Trophoblast cell (in vitro differentiated cells and primary cell): ENCODE results near the gene CRYBB2.
"Not testable (repeated sequence)": the region's sequence is repeated elsewhere in the genome, so short reads cannot be mapped to it uniquely, and the experiment has no call there.

Experiments used
- DNase-seq, 2 donors: peaks; one replicate each; pipeline ENCODE4 v3.0.0-alpha.2; 2016
- H2AFZ ChIP-seq: 2 replicates; pipeline ENCODE4 v1.6.1; 2013; ENCODE audit warnings: low read length, moderate library complexity, mild to moderate bottlenecking; ENCODE audit not compliant: insufficient read depth, poor library complexity
- H2AK5ac ChIP-seq: 2 replicates; pipeline ENCODE4 v1.6.1; 2013; ENCODE audit warnings: mild to moderate bottlenecking, low read length
- H2BK120ac ChIP-seq: 2 replicates; pipeline ENCODE4 v1.6.1; 2013; ENCODE audit warnings: low read length, mild to moderate bottlenecking, moderate library complexity; ENCODE audit not compliant: insufficient read depth, poor library complexity
- H2BK12ac ChIP-seq: 2 replicates; pipeline ENCODE4 v1.6.1; 2013; ENCODE audit warnings: mild to moderate bottlenecking, low read length, moderate library complexity
- H2BK5ac ChIP-seq: 2 replicates; pipeline ENCODE4 v1.6.1; 2013; ENCODE audit warnings: low read length, low read depth, moderate library complexity, mild to moderate bottlenecking; ENCODE audit not compliant: poor library complexity
- H3K14ac ChIP-seq: 2 replicates; pipeline ENCODE4 v1.6.1; 2013; ENCODE audit warnings: mild to moderate bottlenecking, low read length
- H3K18ac ChIP-seq: 2 replicates; pipeline ENCODE4 v1.6.1; 2013; ENCODE audit warnings: mild to moderate bottlenecking, low read length
- H3K23ac ChIP-seq: 2 replicates; pipeline ENCODE4 v1.6.1; 2013; ENCODE audit warnings: low read length
- H3K27ac ChIP-seq: 2 replicates; pipeline ENCODE4 v1.5.1; 2013; ENCODE audit warnings: low read depth, mild to moderate bottlenecking, inconsistent platforms, low read length, moderate library complexity
- H3K27me3 ChIP-seq: 2 replicates; pipeline ENCODE4 v1.6.1; 2013; ENCODE audit warnings: inconsistent platforms, mild to moderate bottlenecking, low read length, moderate library complexity; ENCODE audit not compliant: insufficient read depth
- H3K36me3 ChIP-seq, 2 experiments: 1 replicate in 1 of 2; 2 replicates in 1 of 2; pipeline ENCODE4 v1.6.1; 2013; ENCODE audit warnings: low read length in 2 of 2, mild to moderate bottlenecking in 2 of 2, moderate library complexity in 1 of 2; ENCODE audit not compliant: insufficient read depth in 2 of 2, control insufficient read depth in 1 of 2
- H3K4ac ChIP-seq: 2 replicates; pipeline ENCODE4 v1.6.1; 2013; ENCODE audit warnings: low read depth, mild to moderate bottlenecking, low read length, moderate library complexity
- H3K4me1 ChIP-seq, 2 experiments: 1 replicate in 1 of 2; 2 replicates in 1 of 2; pipeline ENCODE4 v1.6.1; 2013; ENCODE audit warnings: low read length in 2 of 2, mild to moderate bottlenecking in 2 of 2, moderate library complexity in 1 of 2; ENCODE audit not compliant: insufficient read depth in 2 of 2, control insufficient read depth in 1 of 2
- H3K4me2 ChIP-seq: 2 replicates; pipeline ENCODE4 v1.6.1; 2013; ENCODE audit warnings: inconsistent platforms, mild to moderate bottlenecking, low read length, moderate library complexity
- H3K4me3 ChIP-seq: 2 replicates; pipeline ENCODE4 v1.5.1; 2013; ENCODE audit warnings: mild to moderate bottlenecking, low read depth, low read length, inconsistent platforms
- H3K79me1 ChIP-seq: one replicate; pipeline ENCODE4 v1.6.1; 2013; ENCODE audit warnings: low read length
- H3K79me2 ChIP-seq: 2 replicates; pipeline ENCODE4 v1.6.1; 2013; ENCODE audit warnings: low read length, mild to moderate bottlenecking; ENCODE audit not compliant: control insufficient read depth, insufficient read depth, poor library complexity
- H3K9ac ChIP-seq: 2 replicates; pipeline ENCODE4 v1.6.1; 2013; ENCODE audit warnings: mild to moderate bottlenecking, low read length
- H3K9me3 ChIP-seq: 2 replicates; pipeline ENCODE4 v1.6.1; 2013; ENCODE audit warnings: low read depth, mild to moderate bottlenecking, control low read depth, inconsistent platforms, low read length; ENCODE audit not compliant: insufficient read depth
- H4K12ac ChIP-seq: 2 replicates; pipeline ENCODE4 v1.6.1; 2013; ENCODE audit warnings: low read depth, mild to moderate bottlenecking, low read length, moderate library complexity
- H4K8ac ChIP-seq: 2 replicates; pipeline ENCODE4 v1.6.1; 2013; ENCODE audit warnings: low read depth, mild to moderate bottlenecking, low read length, moderate library complexity
- H4K91ac ChIP-seq: one replicate; pipeline ENCODE4 v1.6.1; 2013; ENCODE audit warnings: low read depth, mild to moderate bottlenecking, low read length, moderate library complexity
- whole genome bisulfite sequencing: extraction: QIAGEN DNeasy Blood & Tissue Kit; methylation state at CpG from one replicate; pipeline ENCODE4 v1.1.7; 2013; ENCODE audit warnings: missing lambda C conversion rate; ENCODE audit not compliant: insufficient read length, insufficient coverage; ENCODE audit errors: extremely low coverage; 5-methylcytosine and 5-hydroxymethylcytosine counted together

Gene CRYBB2

GRCh38 chr22:25232301-25232700 is 12.9 kb downstream of the CRYBB2 start:
- DNase-seq, result peak in 1 of 2 donors; percentile 13
- H3K79me2 ChIP-seq, result no peaks in the 10 kb centered on the region
- no peak overlapping the region for H3K4me2 ChIP-seq
- no peak overlapping the region for H3K9ac ChIP-seq
- H3K4me1 ChIP-seq, result peaks cover 0 to 2% of the 10 kb centered on the region in 2 experiments
- no CpG with 5 or more reads among the region's 5 CpGs for WGBS
- H3K4ac ChIP-seq, result no peak overlapping the region
- no peak overlapping the region for H4K12ac ChIP-seq
- H2AFZ ChIP-seq, result no peak overlapping the region
- H4K8ac ChIP-seq, result no peak overlapping the region
- H4K91ac ChIP-seq, result no peak overlapping the region
- H2BK120ac ChIP-seq, result no peak overlapping the region
- H3K79me1 ChIP-seq, result no peaks in the 10 kb centered on the region
- H3K27me3 ChIP-seq, result no peaks in the 10 kb centered on the region
- no peaks in the 10 kb centered on the region for H3K36me3 ChIP-seq
- no peak overlapping the region for H3K23ac ChIP-seq
- H2BK12ac ChIP-seq, result no peak overlapping the region
- no peak overlapping the region for H3K27ac ChIP-seq
- H3K9me3 ChIP-seq, result peaks cover 2% of the 10 kb centered on the region
- H2AK5ac ChIP-seq, result no peak overlapping the region
- no peak overlapping the region for H2BK5ac ChIP-seq
- H3K14ac ChIP-seq, result no peak overlapping the region
- H3K18ac ChIP-seq, result no peak overlapping the region
- H3K4me3 ChIP-seq, result no peak overlapping the region

- not testable (repeated sequence) for H2AK5ac ChIP-seq, H2BK120ac ChIP-seq, H4K8ac ChIP-seq, H3K4me3 ChIP-seq, H3K14ac ChIP-seq, H3K27me3 ChIP-seq, H4K12ac ChIP-seq, H3K4ac ChIP-seq, H2AFZ ChIP-seq, H3K79me2 ChIP-seq, H3K4me1 ChIP-seq, H2BK12ac ChIP-seq, H3K36me3 ChIP-seq, DNase-seq, H4K91ac ChIP-seq, H3K9ac ChIP-seq, H3K27ac ChIP-seq, H3K18ac ChIP-seq, H3K79me1 ChIP-seq, H3K23ac ChIP-seq, H3K4me2 ChIP-seq, H2BK5ac ChIP-seq, H3K9me3 ChIP-seq
These were observed 14.3 kb downstream of the CRYBB2 start for GRCh38 chr22:25233706-25234105.

GRCh38 chr22:25235547-25236290 is 16.3 kb downstream of the CRYBB2 start:
- Histone ChIP-seq H2BK12ac (no peak overlapping the region), H2AFZ (peak overlapping the region; percentile 4), H3K4me3 (no peak overlapping the region), H3K36me3 (no peaks in the 10 kb centered on the region), H4K12ac (no peak overlapping the region), H3K23ac (no peak overlapping the region), H3K14ac (no peak overlapping the region), H2AK5ac (no peak overlapping the region), H3K4me1 (peaks cover 0 to 2% of the 10 kb centered on the region in 2 experiments), H3K9me3 (no peaks in the 10 kb centered on the region), H3K79me1 (no peaks in the 10 kb centered on the region), H4K91ac (no peak overlapping the region), H2BK5ac (no peak overlapping the region), H3K79me2 (no peaks in the 10 kb centered on the region), H3K27ac (no peak overlapping the region), H3K27me3 (no peaks in the 10 kb centered on the region), H3K4me2 (peak overlapping the region; percentile 50), H3K4ac (no peak overlapping the region), H3K18ac (no peak overlapping the region), H2BK120ac (no peak overlapping the region), H3K9ac (no peak overlapping the region), H4K8ac (no peak overlapping the region)
- WGBS, result no CpG with 5 or more reads among the region's 30 CpGs
- DNase-seq, result peak; percentile 72 to 90

- Histone ChIP-seq H3K14ac (no peak overlapping the region), H3K9me3 (no peaks in the 10 kb centered on the region), H3K4me2 (no peak overlapping the region), H3K4me3 (no peak overlapping the region), H2AK5ac (no peak overlapping the region), H3K36me3 (no peaks in the 10 kb centered on the region), H3K4me1 (peaks cover 0 to 2% of the 10 kb centered on the region in 2 experiments), H3K4ac (no peak overlapping the region), H2AFZ (peak overlapping the region; percentile 4), H4K8ac (no peak overlapping the region), H3K79me1 (no peaks in the 10 kb centered on the region), H3K18ac (no peak overlapping the region), H3K27me3 (no peaks in the 10 kb centered on the region), H2BK12ac (no peak overlapping the region), H4K12ac (no peak overlapping the region), H3K79me2 (no peaks in the 10 kb centered on the region), H3K9ac (no peak overlapping the region), H2BK120ac (no peak overlapping the region), H4K91ac (no peak overlapping the region), H3K27ac (no peak overlapping the region), H2BK5ac (no peak overlapping the region), H3K23ac (no peak overlapping the region)
- no peak for DNase-seq
- WGBS, result no CpG with 5 or more reads among the region's 6 CpGs
These were observed 17.0 kb downstream of the CRYBB2 start for GRCh38 chr22:25236417-25236816.
